Stimulated activated naive CD8-positive, alpha-beta T cell treated with anti-CD3 and anti-CD28 coated beads, Interleukin-15, Interleukin-2, amounts not matched to agents 100 U/mL and 50 U/mL, for 24 hours (primary cell): ENCODE results near the gene VPS41.

Source experiments
- ATAC-seq: fragments of 150-1000 bp; cut with Tn5 transposase; one replicate; pipeline ENCODE4 v1.10.0; 2021
- DNase-seq: peaks from one replicate; pipeline ENCODE4 v3.0.0; 2021

The VPS41 gene

GRCh38 chr7:38728145-38728544 lies 180.8 kb downstream of the VPS41 start:
- DNase-seq = no peak

GRCh38 chr7:38727184-38727940 lies 181.6 kb downstream of the VPS41 start:
- no peak for ATAC-seq
- DNase-seq = no peak

More at GRCh38 chr7:38728145-38728544, 180.8 kb downstream of the VPS41 start:
- no peak for ATAC-seq

GRCh38 chr7:38723327-38723726 lies 185.7 kb downstream of the VPS41 start:
- no peak for ATAC-seq
- DNase-seq = no peak

- DNase-seq (no peak), ATAC-seq (no peak)
These were observed 192.6 kb downstream of the VPS41 start for GRCh38 chr7:38716397-38716796.

- DNase-seq (no peak), ATAC-seq (no peak)
These were observed 199.9 kb downstream of the VPS41 start for GRCh38 chr7:38709123-38709522.

- DNase-seq (no peak), ATAC-seq (no peak)
These were observed 204.2 kb downstream of the VPS41 start for GRCh38 chr7:38704751-38705150.

GRCh38 chr7:38704041-38704547 lies 204.9 kb downstream of the VPS41 start:
- ATAC-seq (no peak), DNase-seq (no peak)

GRCh38 chr7:38703093-38703492 lies 205.9 kb downstream of the VPS41 start:
- no peak for ATAC-seq
- DNase-seq = no peak

- ATAC-seq (no peak), DNase-seq (no peak)
These were observed 206.9 kb downstream of the VPS41 start for GRCh38 chr7:38702002-38702535.

GRCh38 chr7:38700116-38700515 lies 208.9 kb downstream of the VPS41 start:
- DNase-seq (no peak), ATAC-seq (no peak)

GRCh38 chr7:38699471-38699870 lies 209.5 kb downstream of the VPS41 start:
- DNase-seq (no peak), ATAC-seq (no peak)

GRCh38 chr7:38694326-38694725 lies 214.7 kb downstream of the VPS41 start:
- ATAC-seq (no peak), DNase-seq (no peak)

- DNase-seq = no peak
- no peak for ATAC-seq
These were observed 222.1 kb downstream of the VPS41 start for GRCh38 chr7:38686888-38687287.

- no peak for DNase-seq
- ATAC-seq = no peak
These were observed 223.1 kb downstream of the VPS41 start for GRCh38 chr7:38685851-38686250.

GRCh38 chr7:38682606-38683005 lies 226.4 kb downstream of the VPS41 start:
- DNase-seq = no peak

GRCh38 chr7:38681882-38682281 lies 227.1 kb downstream of the VPS41 start:
- DNase-seq (no peak), ATAC-seq (no peak)

More at GRCh38 chr7:38682606-38683005, 226.4 kb downstream of the VPS41 start:
- ATAC-seq = no peak

- DNase-seq (no peak), ATAC-seq (no peak)
These were observed 229.6 kb downstream of the VPS41 start for GRCh38 chr7:38679419-38679818.

GRCh38 chr7:38678698-38679054 lies 230.3 kb downstream of the VPS41 start:
- DNase-seq (no peak), ATAC-seq (no peak)

- DNase-seq = no peak
- no peak for ATAC-seq
These were observed 230.9 kb downstream of the VPS41 start for GRCh38 chr7:38677981-38678697.

- ATAC-seq (no peak), DNase-seq (no peak)
These were observed 233.4 kb downstream of the VPS41 start for GRCh38 chr7:38675494-38676106.

- ATAC-seq = no peak
- DNase-seq = no peak
These were observed 234.5 kb downstream of the VPS41 start for GRCh38 chr7:38674513-38674912.

GRCh38 chr7:38673795-38674194 lies 235.2 kb downstream of the VPS41 start:
- DNase-seq = no peak
- no peak for ATAC-seq
